Spleen (tissue), 11 donors: Measurements from ENCODE around the gene UQCRC2. TPM values are rescaled to one million over a fixed set of nuclear protein-coding genes. Genes with fewer than 3 reads are reported as not detected.

Source experiments
- DNase-seq: peaks from one replicate; pipeline ENCODE4 v3.0.0-alpha.2; 2020
- H3K27ac ChIP-seq, 8 donors: fragments of 200-600 bp; sonication (generic) in 7 of 8; 1 replicate in 4 of 8; 2 replicates in 4 of 8; pipeline versions ENCODE4 v1.5.0 to v1.8.0; 2016 to 2021; ENCODE audit warnings: inconsistent platforms in 4 of 8, mild to moderate bottlenecking in 4 of 8, moderate library complexity in 1 of 8
- H3K27me3 ChIP-seq, 7 donors: fragments of 200-600 bp; sonication (generic) in 6 of 7; replicated peaks in 1 of 7; 1 replicate in 4 of 7; 2 replicates in 3 of 7; pipeline versions ENCODE4 v1.5.0 to v1.8.0; 2016 to 2021; ENCODE audit warnings: inconsistent platforms in 3 of 7, mild to moderate bottlenecking in 1 of 7
- H3K36me3 ChIP-seq, 6 donors: fragments of 200-600 bp; sonication (generic) in 5 of 6; 1 replicate in 4 of 6; 2 replicates in 2 of 6; pipeline versions ENCODE4 v1.5.0 to v1.8.0; 2016 to 2021; ENCODE audit warnings: inconsistent platforms in 2 of 6
- H3K4me1 ChIP-seq, 6 donors: fragments of 200-600 bp; sonication (generic) in 5 of 6; 1 replicate in 3 of 6; 2 replicates in 3 of 6; pipeline versions ENCODE4 v1.5.0 to v1.8.0; 2016 to 2021; ENCODE audit warnings: inconsistent platforms in 3 of 6
- H3K4me3 ChIP-seq, 8 donors: fragments of 200-600 bp; sonication (generic) in 7 of 8; 1 replicate in 4 of 8; 2 replicates in 4 of 8; pipeline versions ENCODE4 v1.5.0 to v1.8.0; 2016 to 2021; ENCODE audit warnings: inconsistent platforms in 4 of 8, mild to moderate bottlenecking in 4 of 8, moderate library complexity in 2 of 8
- H3K9me3 ChIP-seq, 8 donors: fragments of 200-600 bp; sonication (generic) in 7 of 8; 1 replicate in 4 of 8; 2 replicates in 4 of 8; pipeline versions ENCODE4 v1.5.0 to v1.8.0; 2016 to 2021; ENCODE audit warnings: inconsistent platforms in 4 of 8
- CTCF ChIP-seq, 11 experiments: fragments of 200-600 bp in 7 of 11; fragments of 450-650 bp in 4 of 11; sonication (generic) in 4 of 11; IDR thresholded peaks in 8 of 11; conservative IDR thresholded peaks in 3 of 11; 1 replicate in 7 of 11; 2 replicates in 4 of 11; pipeline versions ENCODE4 v1.4.0 to v1.8.0; 2016 to 2021; ENCODE audit warnings: antibody characterized with exemption in 11 of 11, inconsistent platforms in 4 of 11, mild to moderate bottlenecking in 1 of 11
- POLR2A ChIP-seq, 3 donors: fragments of 450-650 bp; IDR thresholded peaks; one replicate each; pipeline ENCODE4 v1.5.1; 2017; ENCODE audit warnings: antibody characterized with exemption in 3 of 3, mild to moderate bottlenecking in 1 of 3
- POLR2AphosphoS5 ChIP-seq, 3 donors: sonication (generic); formaldehyde crosslinking; IDR thresholded peaks; one replicate each; pipeline ENCODE4 v1.5.1; 2017; ENCODE audit warnings: antibody characterized with exemption in 3 of 3
- WGBS, 5 donors: extraction: QIAGEN DNeasy Blood & Tissue Kit in 3 of 5; methylation state at CpG; one replicate each; pipeline versions ENCODE4 v1.1.5 to v1.1.7; 2013 to 2018; 5-methylcytosine and 5-hydroxymethylcytosine counted together
- intact Hi-C: fragments of 100-400 bp; cut with DNase I; formaldehyde crosslinking; loops from one replicate; pipeline ENCODE4 v1.15.0; 2023; ENCODE audit warnings: low total_unique reads
- polyA plus RNA-seq, 3 donors: library from polyadenylated mRNA; stranded (reverse); fragments of 200-250 nt; gene quantifications; one replicate each; pipeline ENCODE4 v1.2.1, GENCODE V29; 2013
- total RNA-seq, 7 donors: library from RNA; depleted of rRNA in 3 of 7; stranded (reverse); fragments of >200 nt in 3 of 7; fragmentation: NEBNext Ultra II Directional in 4 of 7; extraction: Animal tissue kit (Norgen Biotek cat#: 25700) in 4 of 7; gene quantifications; one replicate each; pipeline versions ENCODE4 v1.1.0 to v1.2.1, GENCODE V29; 2016 to 2021
- donor health status: healthy with polysubstance abuse.
- donor health status: DM: no; HTN: no; CAD: no; lungs with moderate emphysema.
- donor health status: DM: no; HTN: no; CAD: no.
- donor health status: Bipolar disorder and iron deficiency.
- donor health status: healthy.
- donor health status: DM: no; HTN: no; CAD: no.
- donor health status: DM: yes; HTN: yes; CAD: no.

Gene UQCRC2
- total and polyA plus RNA-seq, 10 donors, result 75.1 to 172 (median 139) TPM

- no peak overlapping the region for H3K27ac ChIP-seq
- H3K27me3 ChIP-seq, result no peaks in the 10 kb centered on the region
- intact Hi-C loops, result no loop called here
- peaks cover 12 to 100% (median 99%) of the 10 kb centered on the region in 6 donors for H3K36me3 ChIP-seq
- H3K4me3 ChIP-seq, result no peak overlapping the region
- TF ChIP-seq POLR2A (IDR thresholded peaks at IDR 0.05) (no peak), POLR2AphosphoS5 (IDR thresholded peaks at IDR 0.05) (no peak), CTCF (IDR thresholded peaks at IDR 0.05 in 8 of 11, conservative IDR thresholded peaks at IDR 0.05 in 3 of 11) (no peak)
- no peaks in the 10 kb centered on the region for H3K9me3 ChIP-seq
- DNase-seq, result no peak
- 91 to 98% (median 96%) methylated on average over 6 of the region's 6 CpGs for WGBS, 5 donors
- H3K4me1 ChIP-seq, result no peaks in the 10 kb centered on the region
Observed at GRCh38 chr16:21964353-21964752, 11.2 kb downstream of the UQCRC2 start.

- Histone ChIP-seq H3K4me3 (no peak overlapping the region), H3K4me1 (no peaks in the 10 kb centered on the region), H3K27ac (no peak overlapping the region), H3K27me3 (no peaks in the 10 kb centered on the region), H3K9me3 (no peaks in the 10 kb centered on the region), H3K36me3 (peaks cover 8 to 100% (median 99%) of the 10 kb centered on the region in 6 donors)
- 91 to 98% (median 94%) methylated on average over 4 of the region's 4 CpGs for WGBS, 5 donors
- intact Hi-C loops, result no loop called here
- DNase-seq, result no peak
- no peak for TF ChIP-seq POLR2AphosphoS5 (IDR thresholded peaks at IDR 0.05)
- TF ChIP-seq CTCF (IDR thresholded peaks at IDR 0.05 in 8 of 11, conservative IDR thresholded peaks at IDR 0.05 in 3 of 11), result no peak
- no peak for TF ChIP-seq POLR2A (IDR thresholded peaks at IDR 0.05)
Observed at GRCh38 chr16:21971856-21972255, 18.7 kb downstream of the UQCRC2 start.

- TF ChIP-seq POLR2AphosphoS5 (IDR thresholded peaks at IDR 0.05) (no peak), CTCF (IDR thresholded peaks at IDR 0.05 in 8 of 11, conservative IDR thresholded peaks at IDR 0.05 in 3 of 11) (no peak), POLR2A (IDR thresholded peaks at IDR 0.05) (no peak)
- Histone ChIP-seq H3K9me3 (no peaks in the 10 kb centered on the region), H3K4me3 (no peak overlapping the region), H3K27ac (no peak overlapping the region), H3K4me1 (no peaks in the 10 kb centered on the region), H3K36me3 (peaks cover 8 to 100% (median 100%) of the 10 kb centered on the region in 6 donors), H3K27me3 (no peaks in the 10 kb centered on the region)
- WGBS, 5 donors, result 93 to 99% (median 96%) methylated on average over 2 of the region's 2 CpGs
- intact Hi-C loops, result no loop called here
- no peak for DNase-seq
Observed at GRCh38 chr16:21973945-21974344, 20.8 kb downstream of the UQCRC2 start.

- intact Hi-C loops, result no loop called here
Observed at GRCh38 chr16:21980032-21980431, 26.9 kb downstream of the UQCRC2 start.

GRCh38 chr16:21982108-21982507 is 28.9 kb downstream of the UQCRC2 start:
- H3K27ac ChIP-seq, result no peak overlapping the region
- no peaks in the 10 kb centered on the region for H3K27me3 ChIP-seq
- WGBS, 5 donors, result 96 to 99% (median 97%) methylated on average over 5 of the region's 5 CpGs
- H3K9me3 ChIP-seq, result no peaks in the 10 kb centered on the region
- no peak overlapping the region for H3K4me3 ChIP-seq
- H3K36me3 ChIP-seq, result peaks cover 5 to 99% (median 90%) of the 10 kb centered on the region in 6 donors
- no peak for DNase-seq
- TF ChIP-seq POLR2A (IDR thresholded peaks at IDR 0.05) (no peak), POLR2AphosphoS5 (IDR thresholded peaks at IDR 0.05) (no peak), CTCF (IDR thresholded peaks at IDR 0.05 in 8 of 11, conservative IDR thresholded peaks at IDR 0.05 in 3 of 11) (no peak)
- peaks cover 0 to 17% (median 4%) of the 10 kb centered on the region in 6 donors for H3K4me1 ChIP-seq
- intact Hi-C loops, result no loop called here

More at GRCh38 chr16:21980032-21980431, 26.9 kb downstream of the UQCRC2 start:
- no peak for TF ChIP-seq POLR2AphosphoS5 (IDR thresholded peaks at IDR 0.05)
- H3K27me3 ChIP-seq, result no peaks in the 10 kb centered on the region
- peaks cover 7 to 100% (median 100%) of the 10 kb centered on the region in 6 donors for H3K36me3 ChIP-seq
- H3K4me3 ChIP-seq, result no peak overlapping the region
- H3K4me1 ChIP-seq, result no peaks in the 10 kb centered on the region
- WGBS, 5 donors, result 85 to 96% (median 94%) methylated on average over 4 of the region's 4 CpGs
- no peak for DNase-seq
- no peak overlapping the region for H3K27ac ChIP-seq
- H3K9me3 ChIP-seq, result no peaks in the 10 kb centered on the region
